AG04450 (cell line): ENCODE measurements around the gene IGSF11. TPM values are rescaled to one million over a fixed set of nuclear protein-coding genes. Genes with fewer than 3 reads are reported as not detected.

Source experiments
- CTCF ChIA-PET: fragments of 300-600, 350-600 bp; formaldehyde crosslinking; extraction: SDS; loops from one replicate; lab custom pipeline; 2022; ENCODE audit warnings: antibody characterized with exemption, inconsistent platforms; lab: Charles Lee
- POLR2A ChIA-PET: fragments of 350-600 bp; formaldehyde crosslinking; extraction: SDS; loops from one replicate; lab custom pipeline; 2021; ENCODE audit warnings: antibody characterized with exemption, inconsistent platforms; lab: Yijun Ruan, JAX
- DNase-seq: peaks from one replicate; pipeline ENCODE4 v3.0.0-alpha.2; 2011; ENCODE audit warnings: low read depth, low spot score
- H3K27ac ChIP-seq: one replicate; pipeline ENCODE4 v1.5.1; 2012; ENCODE audit warnings: low read depth, low read length, control low read depth
- H3K27me3 ChIP-seq: one replicate; pipeline ENCODE4 v1.6.0; 2012; ENCODE audit warnings: low read length; ENCODE audit not compliant: control insufficient read depth, insufficient read depth
- H3K4me3 ChIP-seq: 2 replicates; pipeline ENCODE4 v1.5.1; 2011; ENCODE audit warnings: mild to moderate bottlenecking, low read depth, low read length, control low read depth
- H3K9me3 ChIP-seq: 2 replicates; pipeline ENCODE4 v1.5.1; 2012; ENCODE audit warnings: low read length; ENCODE audit not compliant: control insufficient read depth, insufficient read depth
- polyA plus RNA-seq: library from polyadenylated mRNA; depleted of rRNA; stranded (reverse); fragments of >200 nt; gene quantifications from 2 replicates; pipeline ENCODE4 v1.2.3, GENCODE V29; 2011
- TF ChIP-seq, protein P1 (sequence below): IDR thresholded peaks from 2 replicates; pipeline ENCODE4 v1.5.1; 2011; ENCODE audit warnings: low read depth, low read length, control low read depth, inconsistent platforms

IGSF11 gene
- polyA plus RNA-seq, 1 experiment: 0.05 TPM

DNA sequence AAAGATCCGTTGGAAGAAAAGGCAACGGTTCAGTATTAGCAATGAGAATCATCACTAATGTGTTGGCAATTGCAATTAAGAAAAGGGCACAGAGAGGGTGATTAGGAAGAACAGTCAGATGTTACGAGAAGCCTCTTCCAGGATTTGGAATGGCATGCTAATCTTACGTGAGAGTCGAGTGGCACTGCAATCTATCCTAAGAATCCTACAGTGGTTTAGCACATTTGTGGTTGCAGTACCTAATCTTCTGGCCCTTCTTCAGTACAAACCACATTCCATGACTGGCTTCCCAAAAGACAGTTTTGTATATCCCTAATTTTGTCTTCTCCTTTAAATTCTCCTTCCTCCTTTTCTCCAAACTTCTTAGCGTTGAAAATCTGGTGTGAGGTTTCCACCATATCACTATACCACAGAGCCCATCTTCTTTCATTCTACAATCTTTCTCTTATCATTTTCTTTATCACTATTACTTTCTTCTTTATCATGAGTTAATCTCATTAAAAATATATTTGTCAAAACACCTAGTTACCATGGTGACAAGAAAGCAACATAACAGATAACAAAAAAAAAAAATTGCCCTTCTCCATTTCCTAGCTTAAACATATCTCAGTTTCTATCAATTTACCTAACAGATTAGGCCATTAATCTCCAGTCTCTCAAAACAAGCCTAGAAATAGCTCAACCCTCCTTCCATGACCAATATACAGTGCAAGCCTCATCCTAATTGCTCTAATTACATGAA is 60.1 kb downstream of the IGSF11 start:
- H3K9me3 ChIP-seq: no peaks in the 10 kb centered on the region
- CTCF ChIA-PET: no interaction called here
- H3K27me3 ChIP-seq: peaks cover 3% of the 10 kb centered on the region
- no peak for DNase-seq
- TF ChIP-seq, protein P1, sequence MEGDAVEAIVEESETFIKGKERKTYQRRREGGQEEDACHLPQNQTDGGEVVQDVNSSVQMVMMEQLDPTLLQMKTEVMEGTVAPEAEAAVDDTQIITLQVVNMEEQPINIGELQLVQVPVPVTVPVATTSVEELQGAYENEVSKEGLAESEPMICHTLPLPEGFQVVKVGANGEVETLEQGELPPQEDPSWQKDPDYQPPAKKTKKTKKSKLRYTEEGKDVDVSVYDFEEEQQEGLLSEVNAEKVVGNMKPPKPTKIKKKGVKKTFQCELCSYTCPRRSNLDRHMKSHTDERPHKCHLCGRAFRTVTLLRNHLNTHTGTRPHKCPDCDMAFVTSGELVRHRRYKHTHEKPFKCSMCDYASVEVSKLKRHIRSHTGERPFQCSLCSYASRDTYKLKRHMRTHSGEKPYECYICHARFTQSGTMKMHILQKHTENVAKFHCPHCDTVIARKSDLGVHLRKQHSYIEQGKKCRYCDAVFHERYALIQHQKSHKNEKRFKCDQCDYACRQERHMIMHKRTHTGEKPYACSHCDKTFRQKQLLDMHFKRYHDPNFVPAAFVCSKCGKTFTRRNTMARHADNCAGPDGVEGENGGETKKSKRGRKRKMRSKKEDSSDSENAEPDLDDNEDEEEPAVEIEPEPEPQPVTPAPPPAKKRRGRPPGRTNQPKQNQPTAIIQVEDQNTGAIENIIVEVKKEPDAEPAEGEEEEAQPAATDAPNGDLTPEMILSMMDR: no peak
- no peak overlapping the region for H3K27ac ChIP-seq
- no peak overlapping the region for H3K4me3 ChIP-seq
- POLR2A ChIA-PET: no interaction called here

DNA sequence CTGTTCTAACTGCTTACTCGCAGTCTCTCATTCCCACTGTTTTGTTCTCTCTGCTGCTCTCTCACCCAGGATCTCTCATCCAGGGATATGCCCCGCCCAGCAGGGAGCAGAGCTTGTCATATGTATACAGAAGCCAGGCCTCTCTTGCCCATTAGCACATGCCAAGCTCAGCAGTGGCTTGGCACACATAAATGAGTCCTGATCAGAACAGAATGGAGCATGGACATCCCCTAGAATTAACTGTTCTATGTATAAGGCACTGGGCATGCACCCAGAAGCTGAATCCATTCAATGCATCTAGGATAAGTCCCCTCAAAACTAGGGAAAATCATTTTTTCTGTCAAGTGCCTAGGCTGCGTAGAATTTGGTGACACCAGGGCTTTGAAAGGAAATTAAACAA is 61.6 kb downstream of the IGSF11 start:
- peaks cover under 1% of the 10 kb centered on the region for H3K27me3 ChIP-seq

DNA sequence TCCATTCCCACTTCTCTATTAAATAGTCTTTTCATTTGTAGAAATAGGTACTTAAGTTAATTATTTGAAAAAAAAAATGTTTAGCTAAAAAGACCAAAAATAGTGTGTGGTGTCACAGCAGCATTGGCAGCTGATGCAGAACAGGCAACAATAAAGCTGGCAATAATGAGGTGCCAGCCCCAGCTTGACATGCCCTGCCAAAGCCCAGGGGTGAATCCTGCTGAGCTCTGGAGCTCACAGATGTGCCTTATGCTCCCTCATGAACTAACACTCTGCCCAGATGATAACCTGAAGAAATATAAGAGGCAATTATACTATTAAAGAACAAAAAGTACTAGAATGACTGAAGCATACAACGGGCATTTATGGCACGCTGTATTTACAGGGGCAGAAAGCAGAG is 63.8 kb downstream of the IGSF11 start:
- CTCF ChIA-PET: no interaction called here
- POLR2A ChIA-PET: no interaction called here
- Histone ChIP-seq H3K27ac (no peak overlapping the region), H3K4me3 (no peak overlapping the region), H3K27me3 (no peaks in the 10 kb centered on the region), H3K9me3 (no peaks in the 10 kb centered on the region)
- TF ChIP-seq, protein P1: no peak
- no peak for DNase-seq

More for the DNA sequence above, 61.6 kb downstream of the IGSF11 start:
- ChIA-PET CTCF (no interaction called here), POLR2A (no interaction called here)
- no peak overlapping the region for H3K4me3 ChIP-seq
- no peaks in the 10 kb centered on the region for H3K9me3 ChIP-seq
- DNase-seq: no peak
- no peak overlapping the region for H3K27ac ChIP-seq
- TF ChIP-seq, protein P1: no peak

DNA sequence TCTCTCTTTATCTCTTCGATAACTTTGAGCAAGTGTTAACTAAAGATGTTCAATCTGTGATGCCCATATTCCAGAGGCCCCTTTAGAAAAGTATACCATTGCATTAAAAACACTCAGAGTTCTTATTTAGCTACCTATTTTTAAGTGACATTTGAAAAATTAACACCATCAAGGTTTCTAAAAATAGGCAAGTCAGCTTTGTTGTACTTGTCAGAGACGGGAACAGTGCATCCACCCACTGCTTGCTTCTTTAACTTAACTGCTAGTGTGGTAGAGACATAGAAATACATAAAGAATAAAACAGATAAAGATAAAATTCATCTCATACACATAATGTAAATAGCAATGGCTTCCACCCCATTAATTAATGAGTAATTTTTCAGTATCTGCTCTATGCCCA is 66.0 kb downstream of the IGSF11 start:
- TF ChIP-seq, protein P1: no peak
- ChIA-PET CTCF (no interaction called here), POLR2A (no interaction called here)
- no peak for DNase-seq
- Histone ChIP-seq H3K4me3 (no peak overlapping the region), H3K9me3 (no peaks in the 10 kb centered on the region), H3K27me3 (no peaks in the 10 kb centered on the region), H3K27ac (no peak overlapping the region)

DNA sequence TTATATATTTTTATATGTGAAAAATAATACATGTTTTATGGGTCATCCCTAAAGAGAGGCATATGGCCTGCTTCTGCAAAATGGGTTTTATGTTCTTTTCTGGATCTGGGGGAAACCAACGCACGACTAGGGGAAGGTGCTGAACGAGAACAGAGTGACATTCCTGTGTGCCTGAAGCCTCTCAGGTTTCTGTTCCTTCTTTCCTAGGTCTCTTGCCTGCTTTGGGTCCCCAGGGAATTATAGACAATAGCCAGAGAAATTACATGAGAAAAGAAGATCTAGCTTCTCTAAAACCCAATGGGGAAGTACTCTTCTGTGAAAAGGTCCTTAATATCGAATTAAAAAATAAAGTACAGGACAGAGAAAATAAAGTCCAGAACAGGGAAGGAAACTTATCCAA is 66.5 kb downstream of the IGSF11 start:
- Histone ChIP-seq H3K27me3 (no peaks in the 10 kb centered on the region), H3K4me3 (no peak overlapping the region), H3K27ac (no peak overlapping the region), H3K9me3 (no peaks in the 10 kb centered on the region)
- TF ChIP-seq, protein P1: no peak
- POLR2A ChIA-PET: no interaction called here
- CTCF ChIA-PET: no interaction called here
- DNase-seq: no peak
